ENCODE results near the gene UTP3.
"Not testable (repeated sequence)": the region's sequence is repeated elsewhere in the genome, so short reads cannot be mapped to it uniquely, and the experiment has no call there.

Gene UTP3

DNA sequence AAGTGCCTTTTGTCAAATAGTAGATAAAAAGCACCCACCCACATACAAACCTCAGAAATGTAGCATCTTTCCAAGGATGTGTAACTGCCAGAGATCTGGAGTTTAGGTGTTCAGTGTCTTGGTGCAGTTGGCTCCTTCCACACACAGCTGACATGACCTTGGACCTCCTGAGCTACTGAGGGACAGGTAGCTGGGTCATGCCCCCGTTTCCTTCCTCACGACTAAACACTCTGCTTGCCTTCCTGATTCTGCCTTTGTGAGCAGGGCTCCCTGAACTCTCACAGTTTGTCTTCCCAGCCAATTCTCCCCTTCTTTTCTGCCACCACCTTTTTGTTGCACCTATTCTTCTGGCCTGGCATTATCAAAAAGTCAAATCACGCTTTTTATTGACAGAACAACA lies 23.3 kb downstream of the UTP3 start:
- in situ Hi-C loops (cut with HindIII; ENCODE audit: low pct_ligation_motif_present, low pct_unique_long_range_greater_than_20kb, low sequenced_read_pairs), result no loop called here
- no peak for DNase-seq

DNA sequence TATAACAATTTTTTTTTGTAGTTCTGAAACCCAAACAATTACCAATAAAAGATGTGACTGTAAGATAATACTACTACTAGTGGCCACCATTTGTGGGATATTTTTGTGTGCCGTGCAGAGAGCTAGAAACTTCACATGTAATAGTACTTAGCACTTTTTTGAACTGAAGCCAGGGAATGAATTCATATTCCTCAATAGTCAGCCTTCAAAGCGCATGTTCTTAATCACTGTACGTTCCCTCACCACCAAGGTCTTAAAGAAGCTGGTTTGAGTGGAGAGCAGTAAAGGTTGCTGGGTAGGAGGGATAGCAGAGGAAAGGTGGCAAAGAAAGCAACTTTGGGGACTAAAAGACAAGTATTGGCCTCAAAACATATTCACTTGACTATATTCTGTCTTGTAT lies 23.8 kb downstream of the UTP3 start:
- no peak for DNase-seq
- in situ Hi-C loops (cut with HindIII; ENCODE audit: low pct_ligation_motif_present, low pct_unique_long_range_greater_than_20kb, low sequenced_read_pairs), result no loop called here

DNA sequence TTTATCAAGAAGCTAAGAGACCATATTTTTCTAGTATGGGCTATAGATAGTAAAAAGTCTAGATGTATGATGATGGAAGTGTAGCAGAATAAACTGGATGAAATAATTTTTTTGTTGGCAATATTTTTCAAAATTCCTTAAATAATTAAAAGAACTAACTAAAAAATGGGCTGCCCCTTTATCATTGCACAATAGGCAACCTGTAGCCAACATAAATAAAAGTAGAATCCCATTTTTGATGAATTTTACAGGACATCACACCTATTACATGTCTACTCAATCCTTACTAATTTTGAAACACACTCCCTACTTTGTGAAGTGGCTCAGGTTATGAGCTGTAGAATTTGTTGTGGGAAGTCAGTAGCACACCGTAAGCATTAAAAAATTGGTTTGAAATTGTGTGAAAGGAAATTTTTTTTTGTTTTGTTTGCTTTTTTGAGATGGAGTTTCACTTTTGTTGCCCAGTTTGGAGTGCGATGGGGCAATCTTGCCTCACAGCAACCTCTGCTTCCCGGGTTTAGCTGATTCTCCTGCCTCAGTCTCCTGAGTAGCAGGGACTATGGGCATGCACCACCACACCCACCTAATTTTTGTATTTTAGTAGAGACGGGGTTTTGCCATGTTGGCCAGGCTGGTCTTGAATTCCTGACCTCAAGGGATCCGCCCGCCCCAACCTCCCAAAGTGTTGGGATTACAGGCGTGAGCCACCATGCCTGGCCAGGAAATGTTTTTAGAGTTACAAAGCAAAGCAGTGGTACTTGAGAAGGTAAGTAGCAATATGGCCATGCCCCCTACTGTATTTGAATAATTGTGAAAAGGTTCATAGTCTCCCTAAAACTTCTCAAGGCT lies 24.5 kb downstream of the UTP3 start:
- no peak for DNase-seq
- in situ Hi-C loops (cut with HindIII; ENCODE audit: low pct_ligation_motif_present, low pct_unique_long_range_greater_than_20kb, low sequenced_read_pairs), result no loop called here

DNA sequence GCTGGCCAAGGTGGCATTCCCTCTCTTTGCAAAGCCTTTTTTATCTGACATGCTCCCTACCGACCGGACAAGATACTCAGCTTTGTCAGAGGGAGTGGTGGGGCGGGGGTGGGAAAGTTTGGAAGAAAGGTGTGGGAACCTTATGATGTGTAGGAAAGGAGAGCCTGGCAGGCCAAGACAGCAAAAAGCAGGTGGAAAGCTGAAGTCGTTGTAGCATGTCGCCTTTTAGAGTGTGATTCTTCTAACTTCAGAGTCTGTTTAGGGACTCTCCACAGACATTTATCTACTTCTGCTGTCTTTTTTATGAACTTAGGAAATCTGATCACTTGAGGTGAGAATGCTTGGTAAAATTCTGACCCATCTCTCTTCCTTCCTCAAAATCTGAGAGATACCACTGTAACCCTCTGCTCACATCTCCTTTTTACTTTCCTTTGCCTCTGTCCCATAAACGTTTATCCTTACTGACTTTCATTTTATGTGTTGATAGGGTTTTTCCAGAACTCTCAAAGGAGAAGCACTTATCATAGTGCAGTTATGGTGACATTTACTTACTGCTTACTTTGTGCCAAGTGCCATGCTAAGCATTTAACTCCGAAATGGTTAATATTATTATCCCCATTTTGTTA lies 25.2 kb downstream of the UTP3 start:
- DNase-seq, result no peak
- in situ Hi-C loops (cut with HindIII; ENCODE audit: low pct_ligation_motif_present, low pct_unique_long_range_greater_than_20kb, low sequenced_read_pairs), result no loop called here

DNA sequence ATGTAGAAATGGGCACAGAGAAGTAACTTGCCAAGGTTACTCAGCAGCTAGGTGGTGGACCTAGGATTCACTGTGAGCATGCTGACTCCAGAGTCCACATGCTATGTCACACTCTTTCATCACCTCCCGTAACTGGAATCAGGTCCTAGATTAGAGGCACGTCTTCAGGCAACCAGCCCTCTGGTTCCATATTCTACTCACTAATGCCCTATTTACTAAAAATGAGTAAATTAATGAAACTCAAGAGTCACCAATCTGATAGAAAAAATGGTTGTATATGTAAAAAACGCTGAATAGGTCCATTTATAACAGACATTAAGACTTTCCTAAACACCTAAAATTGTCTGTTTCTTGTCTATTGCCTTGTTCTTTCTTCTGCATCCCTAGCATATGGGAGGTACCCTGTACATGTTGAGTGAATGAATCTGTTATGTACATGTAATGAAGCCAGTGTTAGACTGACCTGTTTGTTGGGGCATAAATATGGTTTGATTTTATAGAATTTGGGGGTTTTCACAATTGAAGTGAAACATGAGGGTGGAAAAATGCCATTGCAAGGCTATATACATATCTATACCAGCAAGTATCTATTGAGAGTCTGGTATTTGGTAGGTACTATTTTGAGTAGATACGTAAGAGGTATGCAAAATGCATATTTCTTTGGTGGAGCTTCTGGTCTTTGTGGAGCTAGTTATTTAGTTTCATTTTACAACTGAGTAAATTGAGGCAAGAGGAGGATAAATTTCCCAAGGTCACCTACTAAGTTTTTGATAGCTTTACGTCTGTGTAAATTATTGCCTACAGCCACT lies 26.0 kb downstream of the UTP3 start:
- in situ Hi-C loops (cut with HindIII; ENCODE audit: low pct_ligation_motif_present, low pct_unique_long_range_greater_than_20kb, low sequenced_read_pairs), result no loop called here
- peak; percentile 48 for DNase-seq

DNA sequence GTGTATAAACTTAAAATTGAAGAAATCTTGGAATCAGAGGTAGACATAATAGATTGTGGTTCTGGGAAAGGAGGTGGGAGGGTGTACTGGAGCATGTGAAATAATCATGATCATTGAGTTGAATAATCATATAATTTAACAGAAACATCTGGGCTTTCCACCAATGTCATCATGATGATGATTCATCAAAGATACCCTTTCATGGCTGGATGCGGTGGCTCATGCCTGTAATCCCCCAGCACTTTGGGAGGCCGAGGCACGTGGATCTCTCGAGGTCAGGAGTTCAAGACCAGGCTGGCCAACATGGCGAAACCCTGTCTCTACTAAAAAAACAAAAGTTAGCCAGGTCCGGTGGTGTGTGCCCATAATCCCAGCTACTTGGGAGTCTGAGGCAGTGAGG lies 26.8 kb downstream of the UTP3 start:
- DNase-seq, result peak; percentile 24
- in situ Hi-C loops (cut with HindIII; ENCODE audit: low pct_ligation_motif_present, low pct_unique_long_range_greater_than_20kb, low sequenced_read_pairs), result no loop called here

DNA sequence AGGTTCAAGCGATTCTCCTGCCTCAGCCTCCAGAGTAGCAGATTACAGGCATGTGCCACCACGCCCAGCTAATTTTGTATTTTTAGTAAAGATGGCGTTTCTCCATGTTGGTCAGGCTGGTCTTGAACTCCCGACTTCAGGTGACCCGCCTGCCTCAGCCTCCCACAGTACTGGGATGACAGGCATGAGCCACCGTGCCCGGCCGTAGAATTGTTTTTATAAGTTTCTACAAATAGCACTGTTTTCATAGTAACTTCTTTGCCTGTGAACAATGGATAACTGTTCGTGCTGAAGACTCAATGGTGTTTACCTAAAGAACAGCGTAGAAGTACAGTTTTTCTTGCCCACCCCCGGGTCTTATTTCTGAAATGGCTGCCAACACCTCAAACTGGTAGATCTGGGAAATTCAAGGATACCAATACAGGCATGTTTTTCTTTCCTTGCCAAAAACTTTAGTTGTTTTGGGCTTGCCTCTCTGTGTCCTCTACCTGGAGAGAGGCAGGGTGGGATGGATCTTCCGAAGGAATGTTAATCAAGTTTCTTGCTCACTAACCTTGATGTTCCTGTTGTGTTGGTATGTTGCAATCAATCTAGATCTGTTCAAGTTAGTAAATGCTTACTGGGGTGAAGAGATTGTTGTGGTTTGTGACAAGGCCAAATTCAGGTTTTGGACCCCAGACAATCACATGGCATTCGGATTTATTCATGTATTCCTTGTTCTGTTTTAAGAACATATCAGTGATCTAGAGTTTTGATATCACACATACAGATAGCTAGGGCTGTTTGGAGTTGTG lies 30.7 kb downstream of the UTP3 start:
- in situ Hi-C loops (cut with HindIII; ENCODE audit: low pct_ligation_motif_present, low pct_unique_long_range_greater_than_20kb, low sequenced_read_pairs), result no loop called here

DNA sequence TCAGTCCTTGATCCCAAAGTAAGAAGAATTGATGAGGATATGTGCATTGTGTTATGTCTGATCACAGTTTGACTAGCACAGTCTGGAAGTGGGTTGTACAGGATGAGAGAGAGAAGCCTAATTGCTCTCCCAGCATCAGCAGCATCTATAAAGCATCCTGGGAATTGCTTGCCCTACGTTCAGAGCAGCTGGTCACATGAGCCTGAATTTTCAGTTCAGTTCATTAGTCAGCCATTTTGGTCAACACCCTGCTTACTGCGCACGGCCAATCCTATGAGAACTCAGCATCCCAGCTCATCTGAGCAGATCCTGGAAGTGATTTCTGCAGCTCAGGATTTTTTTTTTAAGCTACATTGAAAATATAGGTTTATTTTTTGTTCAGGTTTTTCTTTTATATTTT lies 33.4 kb downstream of the UTP3 start, which contains the start of gene RUFY3:
RUFY3 (plus strand) TSS at position 218 of the 400 bp plus-strand sequence. CDS start 610 bp downstream, outside the sequence.
- peak; percentile 75 for DNase-seq
- in situ Hi-C loops (cut with HindIII; ENCODE audit: low pct_ligation_motif_present, low pct_unique_long_range_greater_than_20kb, low sequenced_read_pairs), result no loop called here

More for the DNA sequence above, 30.7 kb downstream of the UTP3 start:
- DNase-seq, result no peak

DNA sequence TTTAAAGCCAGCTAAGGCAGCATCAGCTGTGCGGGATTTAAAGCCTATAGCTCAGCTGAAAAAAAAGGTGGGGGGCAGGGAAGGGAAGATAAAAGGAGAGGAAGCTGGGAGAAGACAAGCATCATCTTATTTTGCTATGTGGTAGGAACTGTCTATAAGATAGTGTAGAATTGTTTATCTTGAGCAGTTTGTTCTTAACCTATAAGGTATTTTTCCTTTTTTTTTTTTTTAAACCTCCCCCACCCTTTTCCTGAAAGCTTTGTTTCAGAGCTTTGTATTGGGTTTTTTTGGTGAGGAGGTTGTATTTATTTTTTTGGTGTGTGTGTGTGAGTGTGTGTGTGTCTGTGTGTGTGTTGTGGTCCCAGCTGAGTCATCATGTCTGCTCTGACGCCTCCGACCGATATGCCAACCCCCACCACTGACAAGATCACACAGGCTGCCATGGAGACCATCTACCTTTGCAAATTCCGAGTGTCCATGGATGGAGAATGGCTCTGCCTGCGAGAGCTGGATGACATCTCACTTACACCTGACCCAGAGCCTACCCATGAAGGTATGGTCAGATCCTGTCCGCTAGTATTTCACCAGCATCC lies 34.0 kb downstream of the UTP3 start:
- DNase-seq, result peak; percentile 31
- in situ Hi-C loops (cut with HindIII; ENCODE audit: low pct_ligation_motif_present, low pct_unique_long_range_greater_than_20kb, low sequenced_read_pairs), result no loop called here

DNA sequence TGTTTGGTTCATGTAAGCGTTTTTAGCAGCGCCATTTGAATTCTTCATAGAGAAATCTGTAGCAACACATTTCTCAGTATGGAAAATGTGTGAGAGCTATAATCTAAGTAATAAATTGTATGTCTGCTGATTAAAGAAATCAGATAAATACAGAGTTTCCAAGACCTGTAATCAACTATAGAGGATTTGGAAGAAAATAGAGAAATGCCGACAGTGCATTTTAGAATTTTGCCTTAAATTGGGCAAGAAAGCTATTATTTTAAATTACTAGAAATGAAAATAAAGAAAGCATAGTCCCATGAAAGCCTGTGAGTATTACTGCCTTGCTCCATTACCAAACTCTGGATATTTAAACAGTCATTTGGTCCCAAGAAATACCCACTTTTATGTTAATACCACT lies 36.1 kb downstream of the UTP3 start:
- DNase-seq, result no peak
- in situ Hi-C loops (cut with HindIII; ENCODE audit: low pct_ligation_motif_present, low pct_unique_long_range_greater_than_20kb, low sequenced_read_pairs), result no loop called here

DNA sequence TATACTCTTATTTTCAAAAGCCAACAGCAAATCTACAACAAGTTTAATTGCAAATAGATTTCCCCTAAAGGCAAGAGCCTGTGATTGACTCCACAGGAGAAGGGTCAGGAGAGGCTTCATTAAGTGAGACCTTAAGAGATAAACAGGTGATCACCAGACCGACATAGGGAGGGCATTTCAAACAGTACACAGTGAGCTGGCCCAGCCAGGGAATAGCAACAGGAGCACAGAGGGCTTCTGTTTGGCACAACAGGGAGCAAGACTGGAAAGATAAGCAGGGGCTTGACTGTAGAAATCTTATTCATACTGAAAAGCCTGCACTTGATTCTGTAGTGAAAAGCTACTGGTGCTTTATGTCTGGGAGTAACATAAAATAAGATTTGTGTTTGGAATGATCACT lies 37.3 kb downstream of the UTP3 start:
- in situ Hi-C loops (cut with HindIII; ENCODE audit: low pct_ligation_motif_present, low pct_unique_long_range_greater_than_20kb, low sequenced_read_pairs), result no loop called here
- no peak for DNase-seq

DNA sequence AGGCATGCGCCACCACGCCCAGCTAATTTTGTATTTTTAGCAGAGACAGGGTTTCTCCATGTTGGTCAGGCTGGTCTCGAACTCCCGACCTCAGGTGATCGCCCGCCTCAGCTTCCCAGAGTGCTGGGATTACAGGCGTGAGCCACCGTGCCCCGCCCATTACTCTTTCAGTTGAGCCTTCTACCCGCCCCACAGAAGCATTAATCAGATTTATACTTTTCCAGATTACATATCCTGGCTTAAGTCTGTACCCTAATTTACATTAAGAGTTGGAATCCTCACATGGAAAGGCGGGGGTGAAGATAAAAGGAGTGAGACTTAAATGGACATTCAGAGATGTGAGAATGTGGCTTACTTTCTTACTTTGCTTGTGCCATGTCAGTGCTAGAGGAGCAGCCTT lies 38.2 kb downstream of the UTP3 start:
- in situ Hi-C loops (cut with HindIII; ENCODE audit: low pct_ligation_motif_present, low pct_unique_long_range_greater_than_20kb, low sequenced_read_pairs); DNase-seq: not testable (repeated sequence)

DNA sequence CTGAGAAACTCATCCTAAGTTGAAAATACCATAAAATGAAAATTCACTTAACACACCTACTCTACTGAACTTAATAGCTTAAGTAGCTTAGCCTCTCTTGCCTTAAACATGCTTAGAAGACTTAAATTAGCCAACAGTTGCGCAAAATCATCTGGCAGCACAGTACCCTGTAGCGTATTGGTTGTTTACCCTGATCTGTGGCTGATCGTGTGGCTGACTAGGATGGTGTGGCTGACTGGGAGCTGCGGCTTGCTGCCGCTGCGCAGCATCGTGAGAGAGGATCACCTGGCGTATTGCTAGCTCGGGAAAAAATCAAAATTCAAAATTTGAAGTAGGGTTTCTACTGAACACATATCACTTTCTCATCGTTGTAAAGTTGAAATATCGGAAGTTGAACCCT lies 39.8 kb downstream of the UTP3 start:
- in situ Hi-C loops (cut with HindIII; ENCODE audit: low pct_ligation_motif_present, low pct_unique_long_range_greater_than_20kb, low sequenced_read_pairs), result no loop called here
- DNase-seq, result no peak

DNA sequence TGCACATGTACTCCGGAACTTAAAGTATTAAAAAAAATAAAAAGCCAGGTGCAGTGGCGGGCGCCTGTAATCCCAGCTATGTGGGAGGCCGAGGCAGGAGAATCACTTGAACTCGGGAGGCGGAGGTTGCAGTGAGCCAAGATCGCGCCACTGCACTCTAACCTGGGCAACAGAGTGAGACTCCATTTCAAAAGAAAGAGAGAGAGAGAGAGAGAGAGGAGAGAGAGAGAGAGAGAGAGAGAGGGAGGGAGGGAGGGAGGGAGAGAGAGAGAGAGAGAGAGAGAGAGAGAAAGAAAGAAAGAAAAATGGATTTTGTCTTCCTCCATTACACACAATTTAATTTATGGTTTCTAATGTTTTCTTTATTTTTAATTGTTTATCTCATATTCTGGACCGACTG lies 44.5 kb downstream of the UTP3 start:
- DNase-seq; in situ Hi-C loops (cut with HindIII; ENCODE audit: low pct_ligation_motif_present, low pct_unique_long_range_greater_than_20kb, low sequenced_read_pairs): not testable (repeated sequence)

DNA sequence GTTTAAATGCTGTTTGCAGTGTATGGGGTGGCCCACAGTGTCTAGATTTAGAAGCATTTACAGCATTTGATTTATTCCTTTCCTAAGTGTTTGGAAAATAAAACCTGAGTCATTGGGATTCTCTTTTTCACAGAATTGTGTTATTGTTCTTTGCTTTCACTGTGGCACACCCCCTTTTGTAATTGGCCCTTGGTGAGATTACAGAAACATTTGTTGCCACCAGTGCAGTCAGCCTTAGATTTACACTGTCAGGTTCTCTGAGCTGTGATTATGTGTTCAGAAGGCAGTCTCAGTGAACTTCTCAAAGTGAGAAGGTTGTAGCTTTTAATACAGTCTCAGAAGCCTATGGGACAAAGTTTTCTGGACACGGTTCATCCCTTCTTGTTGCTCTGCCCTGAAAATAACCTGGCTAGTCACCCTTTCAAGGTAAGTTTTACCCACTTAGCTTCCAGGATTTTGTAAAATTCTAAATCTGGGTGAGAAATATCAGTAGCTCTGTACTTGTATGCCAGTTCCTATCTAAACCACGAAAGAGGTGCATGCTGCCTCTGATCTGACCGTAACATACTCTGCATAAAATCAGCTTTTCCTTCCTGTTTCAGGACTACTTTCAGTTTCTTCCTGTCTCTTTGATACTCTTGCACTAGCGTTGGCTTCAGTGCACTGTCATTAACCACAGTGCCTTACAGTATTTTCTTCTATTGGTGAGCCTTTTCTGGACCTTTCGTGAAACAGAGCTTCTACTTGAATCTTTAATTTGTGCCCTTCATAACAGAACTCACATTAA lies 46.0 kb downstream of the UTP3 start:
- in situ Hi-C loops (cut with HindIII; ENCODE audit: low pct_ligation_motif_present, low pct_unique_long_range_greater_than_20kb, low sequenced_read_pairs), result no loop called here
- DNase-seq, result peak; percentile 58

DNA sequence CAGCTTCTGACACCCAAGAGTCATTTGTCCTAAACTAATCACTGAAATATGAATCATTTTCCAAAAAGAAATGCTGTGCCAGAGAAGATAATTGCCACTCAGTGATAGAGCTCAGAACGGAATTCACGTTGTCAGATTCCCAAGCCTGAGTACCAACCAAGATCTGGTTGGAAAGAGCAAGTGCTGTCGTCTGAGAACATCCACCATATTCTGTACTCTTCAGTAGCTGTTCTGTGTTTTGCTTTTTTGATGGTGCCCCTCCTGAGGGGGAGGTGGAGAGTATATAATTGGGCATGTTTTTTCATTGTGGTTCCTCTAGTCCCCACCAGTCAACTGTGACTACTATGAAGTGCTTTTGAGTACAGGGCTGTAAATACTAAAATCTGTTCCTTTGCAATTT lies 46.6 kb downstream of the UTP3 start:
- DNase-seq, result no peak
- in situ Hi-C loops (cut with HindIII; ENCODE audit: low pct_ligation_motif_present, low pct_unique_long_range_greater_than_20kb, low sequenced_read_pairs), result no loop called here

DNA sequence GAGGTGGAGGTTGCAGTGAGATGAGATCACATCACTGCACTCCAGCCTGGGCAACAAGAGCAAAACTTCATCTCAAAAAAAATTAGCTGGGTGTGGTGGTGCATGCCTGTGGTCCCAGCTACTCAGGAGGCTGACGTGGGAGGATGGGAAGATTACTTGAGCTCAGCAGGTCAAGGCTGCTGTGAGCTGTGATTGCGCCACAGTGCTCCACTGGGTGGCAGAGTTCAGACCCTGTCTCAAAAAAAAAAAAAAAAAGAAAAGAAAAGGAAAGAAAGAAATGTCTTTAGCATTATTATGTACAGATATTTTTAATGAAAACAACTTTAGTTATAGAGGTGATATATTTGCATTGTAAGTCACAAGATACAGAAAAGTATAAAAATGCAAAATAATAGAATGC lies 47.6 kb downstream of the UTP3 start:
- peak; percentile 58 for DNase-seq
- in situ Hi-C loops (cut with HindIII; ENCODE audit: low pct_ligation_motif_present, low pct_unique_long_range_greater_than_20kb, low sequenced_read_pairs), result not testable (repeated sequence)

Data from ACHN (cell line).